ENCODE data around the gene TAF11L3.
"Not testable (repeated sequence)": the region's sequence is repeated elsewhere in the genome, so short reads cannot be mapped to it uniquely, and the experiment has no call there.

The TAF11L3 gene

GRCh38 chr5:17518067-17518466 lies at the start of gene TAF11L3:
Gene TAF11L3, plus strand, starts transcription at chr5:17518367.
- not testable (repeated sequence) for DNase-seq (ENCODE audit: low spot score)

GRCh38 chr5:17470064-17470463 lies 48.1 kb upstream of the TAF11L3 start:
- no peak for DNase-seq (ENCODE audit: low spot score)

DNA sequence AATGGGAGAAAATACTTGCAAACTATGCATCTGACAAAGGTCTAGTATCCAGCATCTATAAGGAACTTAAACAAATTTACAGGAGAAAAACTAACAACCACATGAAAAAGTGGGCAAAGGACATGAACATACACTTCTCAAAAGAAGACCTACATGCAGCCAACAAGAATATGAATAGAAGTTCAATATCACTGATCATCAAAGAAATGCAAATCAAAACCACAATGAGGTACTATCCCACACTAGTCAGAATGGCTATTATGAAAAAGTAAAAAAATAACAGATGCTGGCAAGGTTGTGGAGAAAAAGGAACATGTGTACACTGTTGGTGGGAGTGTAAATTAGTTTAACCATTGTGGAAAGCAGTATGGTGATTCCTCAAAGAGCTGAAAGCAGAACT lies 43.1 kb upstream of the TAF11L3 start:
- DNase-seq (ENCODE audit: low spot score), result not testable (repeated sequence)

DNA sequence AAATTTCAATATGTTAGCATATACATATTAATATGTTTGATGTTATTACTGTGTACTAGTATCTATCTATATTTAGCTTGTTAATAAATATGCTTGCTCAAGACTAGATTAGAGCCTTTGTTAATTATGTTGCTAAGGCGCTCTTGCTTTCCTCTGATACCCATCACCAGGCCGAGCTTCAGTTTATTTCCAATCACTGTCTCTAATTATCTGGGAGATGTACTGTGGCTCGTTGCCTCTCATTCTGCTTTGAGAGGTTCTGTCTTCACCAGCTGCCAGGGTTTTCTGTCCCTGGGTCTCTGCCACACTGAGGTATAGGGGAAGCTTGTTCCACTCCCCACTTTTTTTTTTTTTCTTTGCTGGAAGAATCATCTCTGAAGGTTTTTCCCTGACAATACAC lies 41.1 kb upstream of the TAF11L3 start:
- no peak for DNase-seq (ENCODE audit: low spot score)

- DNase-seq (ENCODE audit: low spot score), result no peak
These were observed 40.4 kb upstream of the TAF11L3 start for GRCh38 chr5:17477573-17478265.

DNA sequence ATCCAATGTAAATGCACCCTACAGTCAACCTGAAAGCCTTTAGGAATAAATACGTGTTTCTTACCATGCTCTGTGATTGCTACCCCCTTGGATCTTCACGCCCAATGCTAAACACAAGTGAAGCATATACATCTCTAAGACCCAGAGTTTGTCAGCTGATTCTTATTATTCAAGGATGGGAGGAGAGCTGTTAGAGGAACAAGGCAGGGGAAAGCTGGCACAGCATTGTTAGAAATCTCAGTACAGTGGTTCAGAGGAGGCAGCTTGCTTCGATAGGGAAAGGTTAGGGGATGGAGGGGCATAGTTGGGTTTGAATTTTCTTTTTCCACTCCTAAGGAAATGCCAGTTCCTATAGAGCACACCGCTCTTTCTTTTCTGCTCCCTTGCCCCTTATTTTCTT lies 36.8 kb upstream of the TAF11L3 start:
- DNase-seq (ENCODE audit: low spot score), result no peak

- DNase-seq (ENCODE audit: low spot score), result no peak
These were observed 35.4 kb upstream of the TAF11L3 start for GRCh38 chr5:17482790-17483189.

DNA sequence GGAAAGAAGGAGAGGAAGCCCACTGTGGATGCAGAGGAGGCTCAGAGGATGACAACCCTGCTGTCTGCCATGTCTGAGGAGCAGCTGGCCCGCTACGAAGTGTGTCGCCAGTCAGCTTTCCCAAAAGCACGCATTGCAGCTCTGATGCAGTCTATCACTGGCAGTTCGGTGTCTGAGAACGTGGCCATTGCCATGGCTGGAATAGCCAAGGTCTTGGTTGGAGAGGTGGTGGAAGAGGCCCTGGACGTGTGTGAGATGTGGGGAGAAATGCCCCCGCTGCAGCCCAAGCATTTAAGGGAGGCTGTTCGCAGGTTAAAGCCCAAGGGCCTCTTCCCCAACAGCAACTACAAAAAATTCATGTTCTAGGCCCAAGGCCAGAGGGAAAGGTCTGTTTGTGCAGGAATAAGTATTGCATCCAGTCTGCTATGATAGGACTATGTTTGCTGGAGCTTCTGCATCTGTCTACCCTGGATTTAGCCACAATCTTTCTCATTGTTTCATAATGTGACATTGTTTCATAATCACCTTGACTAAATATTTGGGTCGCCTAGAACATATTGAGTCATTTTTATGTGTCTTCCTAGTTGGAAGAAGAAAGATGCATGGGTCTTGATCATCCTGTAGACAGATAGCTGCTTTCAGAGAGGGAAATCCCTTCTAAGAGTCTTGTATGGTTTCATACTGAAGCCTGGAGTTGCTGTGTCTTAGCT lies 31.5 kb upstream of the TAF11L3 start:
- DNase-seq (ENCODE audit: low spot score), result not testable (repeated sequence)

DNA sequence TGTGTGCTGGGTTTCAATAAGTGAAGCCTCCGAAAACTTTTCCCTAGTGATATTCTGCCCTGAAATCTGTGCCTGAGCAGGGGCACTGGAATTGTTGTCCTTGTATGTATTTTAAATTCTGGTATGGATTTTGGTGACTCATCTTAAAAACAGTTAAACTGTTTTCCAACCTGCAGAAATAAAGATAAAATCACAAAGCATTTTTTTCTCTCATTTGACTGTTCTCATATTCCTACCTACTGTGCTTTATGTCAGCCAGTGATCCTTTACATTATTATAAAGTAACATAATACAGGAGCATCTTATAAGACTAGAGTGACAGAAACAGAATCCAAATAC lies 31.0 kb upstream of the TAF11L3 start:
- no peak for DNase-seq (ENCODE audit: low spot score)

GRCh38 chr5:17491257-17491656 lies 26.9 kb upstream of the TAF11L3 start:
- not testable (repeated sequence) for DNase-seq (ENCODE audit: low spot score)

- DNase-seq (ENCODE audit: low spot score), result no peak
These were observed 25.4 kb upstream of the TAF11L3 start for GRCh38 chr5:17492770-17493169.

DNA sequence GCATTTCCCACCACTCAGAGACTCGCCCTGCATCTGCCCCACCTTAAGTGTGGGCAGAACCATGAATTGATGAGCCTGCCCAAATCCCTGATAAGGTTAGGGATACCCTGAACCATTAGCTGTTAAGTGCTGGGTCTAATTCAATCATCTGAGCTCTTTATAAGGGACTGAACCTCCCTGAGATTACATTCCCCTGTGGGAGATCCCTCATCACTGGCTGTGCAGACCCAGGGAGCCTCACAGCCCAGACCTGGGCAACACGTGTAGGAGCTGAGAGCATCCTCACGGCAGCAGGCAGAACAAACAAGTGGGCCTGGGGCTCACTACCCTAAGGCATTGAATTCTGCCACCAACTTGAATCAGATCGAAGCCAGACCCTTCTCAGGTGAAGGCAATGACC lies 20.7 kb upstream of the TAF11L3 start:
- no peak for DNase-seq (ENCODE audit: low spot score)

GRCh38 chr5:17497931-17498330 lies 20.2 kb upstream of the TAF11L3 start, which contains the start of gene TAF11L2:
Gene TAF11L2, plus strand, starts transcription at chr5:17498231.
- DNase-seq (ENCODE audit: low spot score), result not testable (repeated sequence)

DNA sequence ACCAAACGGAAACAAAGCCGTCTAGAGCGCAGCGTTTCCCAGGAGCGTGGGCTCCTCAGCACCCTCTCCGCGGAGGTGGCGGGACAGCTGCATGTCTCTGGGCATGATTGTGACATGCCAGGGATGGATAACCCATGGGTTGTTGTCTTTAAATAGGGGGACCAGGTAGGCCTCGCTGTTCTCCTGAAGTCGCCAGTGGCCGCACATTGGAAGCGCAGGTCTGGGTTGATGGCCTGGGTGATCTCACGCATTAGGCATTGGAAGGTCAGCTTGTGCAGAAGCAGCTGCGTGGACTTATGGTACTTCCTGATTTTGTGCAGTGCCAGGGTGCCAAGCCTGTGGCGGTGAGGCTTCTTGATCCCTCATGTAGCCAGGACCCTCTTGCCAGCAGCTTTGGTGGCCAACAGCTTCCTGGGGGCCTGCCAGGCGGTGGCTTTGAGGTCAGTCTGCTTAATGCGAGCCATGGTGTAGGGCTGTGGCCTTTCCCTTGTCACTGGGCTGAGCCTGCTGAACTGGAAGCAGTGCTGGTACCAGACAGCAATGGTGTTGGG lies 6.3 kb upstream of the TAF11L3 start:
- DNase-seq (ENCODE audit: low spot score), result no peak

- DNase-seq (ENCODE audit: low spot score), result not testable (repeated sequence)
These were observed 641 bp upstream of the TAF11L3 start for GRCh38 chr5:17517526-17517925.

DNA sequence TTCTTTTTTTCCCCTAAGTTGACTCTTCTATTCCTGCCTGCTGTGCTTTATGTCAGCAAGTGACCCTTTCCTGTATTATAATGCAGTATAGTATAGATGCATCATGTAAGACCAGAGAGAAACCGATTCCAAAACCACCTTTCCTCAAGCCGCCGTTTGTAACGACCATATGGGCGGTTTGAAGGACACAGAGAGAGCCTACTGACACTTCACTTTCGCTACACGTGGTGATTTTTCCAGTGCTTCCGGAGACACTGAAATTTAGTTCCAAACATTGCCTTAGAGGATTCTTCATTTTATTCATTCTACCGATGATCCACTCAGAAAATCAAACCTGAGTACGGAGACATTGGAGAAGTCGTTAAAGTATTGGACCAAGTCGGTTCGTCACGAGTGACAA lies 1.3 kb downstream of the TAF11L3 start:
- DNase-seq (ENCODE audit: low spot score), result not testable (repeated sequence)

- not testable (repeated sequence) for DNase-seq (ENCODE audit: low spot score)
These were observed 3.3 kb downstream of the TAF11L3 start, which contains the start of gene TAF11L4 for GRCh38 chr5:17521501-17521900. Gene TAF11L4, plus strand, starts transcription at chr5:17521801.

DNA sequence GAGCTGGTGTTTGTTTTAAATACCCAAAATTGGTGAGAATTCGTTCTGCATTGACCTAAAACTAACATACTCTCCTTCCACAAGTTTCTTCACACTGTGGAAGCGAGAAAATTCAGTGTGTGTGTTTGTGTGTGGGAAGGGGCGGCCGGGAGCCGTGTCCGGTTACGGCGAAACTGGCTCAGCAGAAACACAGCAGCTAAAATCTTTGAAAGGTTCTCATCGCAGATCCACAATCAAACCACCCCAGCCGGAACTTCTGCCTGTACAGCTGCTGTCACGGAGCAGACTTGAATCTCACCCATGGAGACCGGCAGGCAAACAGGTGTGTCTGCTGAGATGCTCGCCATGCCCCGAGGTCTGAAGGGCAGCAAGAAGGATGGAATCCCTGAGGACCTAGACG lies 6.8 kb downstream of the TAF11L3 start, which contains the start of gene TAF11L5:
TAF11L5 (plus strand) TSS at position 301 of the 400 bp plus-strand sequence.
- not testable (repeated sequence) for DNase-seq (ENCODE audit: low spot score)

DNA sequence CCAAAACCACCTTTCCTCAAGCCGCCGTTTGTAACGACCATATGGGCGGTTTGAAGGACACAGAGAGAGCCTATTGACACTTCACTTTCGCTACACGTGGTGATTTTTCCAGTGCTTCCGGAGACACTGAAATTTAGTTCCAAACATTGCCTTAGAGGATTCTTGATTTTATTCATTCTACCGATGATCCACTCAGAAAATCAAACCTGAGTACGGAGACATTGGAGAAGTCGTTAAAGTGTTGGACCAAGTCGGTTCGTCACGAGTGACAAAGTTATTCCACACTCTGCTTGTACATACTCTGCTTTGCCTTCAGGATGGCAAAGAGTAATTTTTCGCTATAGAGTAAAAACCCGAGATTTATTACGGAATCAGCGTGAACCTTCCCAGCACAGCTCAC lies 8.3 kb downstream of the TAF11L3 start:
- DNase-seq (ENCODE audit: low spot score), result not testable (repeated sequence)

GRCh38 chr5:17528369-17528768 lies 10.2 kb downstream of the TAF11L3 start, which contains the start of gene TAF11L6:
Gene TAF11L6, plus strand, starts transcription at chr5:17528669.
- DNase-seq (ENCODE audit: low spot score), result not testable (repeated sequence)

All from GM03348 (cell line).